Myocyte (in vitro differentiated cells): ENCODE results near the gene NR2C1. TPM values are rescaled to one million over a fixed set of nuclear protein-coding genes. Genes with fewer than 3 reads are reported as not detected.

Source experiments
- total RNA-seq: library from RNA; depleted of rRNA; stranded (reverse); fragments of >200 nt; gene quantifications from 2 replicates; pipeline ENCODE4 v1.2.3, GENCODE V29; 2014

Gene NR2C1
- total RNA-seq, 1 donor from 2014 or later: 23.2 TPM

Other genes with a start within 250 kb of the NR2C1 start
- 254 and 256 TPM in 2 replicates for gene NDUFA12, start 69.9 kb downstream of the NR2C1 start, total RNA-seq
- gene FGD6, start 143.8 kb upstream of the NR2C1 start, total RNA-seq: 3.1 TPM in 2 replicates
- 75.9 and 89.6 TPM in 2 replicates for gene VEZT, start 144.2 kb upstream of the NR2C1 start, total RNA-seq